SK-N-SH treated with all-trans-retinoic acid at 6 μM for 48 hours (cell line): ENCODE measurements around the gene COL19A1.

Experiments used
- ATAC-seq: fragments of 200-7000 bp; cut with Tn5 transposase; 3 replicates; pipeline ENCODE4 v1.9.1; 2020; ENCODE audit warnings: mild to moderate bottlenecking, moderate library complexity
- ARNTL ChIP-seq: fragments of 450-650 bp; formaldehyde crosslinking; IDR thresholded peaks from 2 replicates; pipeline ENCODE4 v1.5.0; 2020; ENCODE audit warnings: low read depth, mild to moderate bottlenecking, moderate library complexity, borderline replicate concordance
- BACH2 ChIP-seq: fragments of 250-450 bp; sonication (Bioruptor Pico); IDR thresholded peaks from 2 replicates; pipeline ENCODE4 v1.9.0; 2021; ENCODE audit warnings: mild to moderate bottlenecking, borderline replicate concordance
- CSDC2 ChIP-seq: fragments of 250-450 bp; sonication (Bioruptor Pico); IDR thresholded peaks from 2 replicates; pipeline ENCODE4 v1.5.0; 2020; ENCODE audit warnings: mild to moderate bottlenecking, moderate library complexity
- ESRRG ChIP-seq: fragments of 250-450 bp; sonication (Bioruptor Pico); IDR thresholded peaks from 2 replicates; pipeline ENCODE4 v1.6.1; 2021; ENCODE audit warnings: mild to moderate bottlenecking
- GLIS3 ChIP-seq: fragments of 250-450 bp; sonication (Bioruptor Pico); IDR thresholded peaks from 2 replicates; pipeline ENCODE4 v1.5.0; 2020; ENCODE audit warnings: mild to moderate bottlenecking, moderate library complexity
- OSR1 ChIP-seq: fragments of 250-450 bp; sonication (Bioruptor Pico); IDR thresholded peaks from 2 replicates; pipeline ENCODE4 v1.8.0; 2022; ENCODE audit warnings: moderate library complexity, mild to moderate bottlenecking, inconsistent platforms
- PATZ1 ChIP-seq: fragments of 250-450 bp; sonication (Bioruptor Pico); IDR thresholded peaks from 2 replicates; pipeline ENCODE4 v1.8.0; 2020; ENCODE audit warnings: mild to moderate bottlenecking, moderate library complexity, borderline replicate concordance
- PPARA ChIP-seq: fragments of 250-450 bp; sonication (Bioruptor Pico); IDR thresholded peaks from 2 replicates; pipeline ENCODE4 v1.5.0; 2020; ENCODE audit warnings: mild to moderate bottlenecking, borderline replicate concordance
- RARB ChIP-seq: fragments of 250-450 bp; sonication (Bioruptor Pico); IDR thresholded peaks from 2 replicates; pipeline ENCODE4 v1.8.0; 2021; ENCODE audit warnings: mild to moderate bottlenecking, moderate library complexity
- SNAI2 ChIP-seq: fragments of 250-450 bp; sonication (Bioruptor Pico); IDR thresholded peaks from 2 replicates; pipeline ENCODE4 v1.5.0; 2020; ENCODE audit warnings: mild to moderate bottlenecking, moderate library complexity
- TCF4 ChIP-seq: fragments of 250-450 bp; sonication (Bioruptor Pico); IDR thresholded peaks from 2 replicates; pipeline ENCODE4 v1.8.0; 2021; ENCODE audit warnings: mild to moderate bottlenecking, moderate library complexity, borderline replicate concordance
- TOX ChIP-seq: fragments of 250-450 bp; sonication (Bioruptor Pico); IDR thresholded peaks from 2 replicates; pipeline ENCODE4 v1.8.0; 2021; ENCODE audit warnings: mild to moderate bottlenecking, moderate library complexity, borderline replicate concordance
- TSHZ2 ChIP-seq: fragments of 250-450 bp; sonication (Bioruptor Pico); IDR thresholded peaks from 2 replicates; pipeline ENCODE4 v1.5.0; 2020; ENCODE audit warnings: mild to moderate bottlenecking, moderate library complexity
- ZC3H10 ChIP-seq: fragments of 250-450 bp; sonication (Bioruptor Pico); IDR thresholded peaks from 2 replicates; pipeline ENCODE4 v1.5.1; 2021; ENCODE audit warnings: mild to moderate bottlenecking, moderate library complexity
- ZFP3 ChIP-seq: fragments of 250-450 bp; sonication (Bioruptor Pico); IDR thresholded peaks from 2 replicates; pipeline ENCODE4 v1.5.0; 2020; ENCODE audit warnings: mild to moderate bottlenecking, moderate library complexity
- ZFP30 ChIP-seq: fragments of 450-650 bp; formaldehyde crosslinking; IDR thresholded peaks from 2 replicates; pipeline ENCODE4 v1.5.0; 2022; ENCODE audit warnings: mild to moderate bottlenecking, moderate library complexity
- ZNF565 ChIP-seq: fragments of 450-650 bp; formaldehyde crosslinking; conservative IDR thresholded peaks from 2 replicates; pipeline ENCODE4 v1.5.0; 2020; ENCODE audit warnings: low read depth, mild to moderate bottlenecking, moderate library complexity
- ZNF70 ChIP-seq: fragments of 450-650 bp; formaldehyde crosslinking; IDR thresholded peaks from 2 replicates; pipeline ENCODE4 v1.5.0; 2020; ENCODE audit warnings: mild to moderate bottlenecking, moderate library complexity
- ZNF8 ChIP-seq: fragments of 450-650 bp; formaldehyde crosslinking; IDR thresholded peaks from 2 replicates; pipeline ENCODE4 v1.5.0; 2020; ENCODE audit warnings: mild to moderate bottlenecking, moderate library complexity
- TF ChIP-seq, protein P1 (sequence below): fragments of 250-450 bp; sonication (Bioruptor Pico); IDR thresholded peaks from 2 replicates; pipeline ENCODE4 v1.5.1; 2021; ENCODE audit warnings: mild to moderate bottlenecking, moderate library complexity
- TF ChIP-seq, protein P2 (sequence below): fragments of 250-450 bp; sonication (Bioruptor Pico); IDR thresholded peaks from 2 replicates; pipeline ENCODE4 v1.8.0; 2021; ENCODE audit warnings: low read depth, mild to moderate bottlenecking, moderate library complexity, borderline replicate concordance

The COL19A1 gene

GRCh38 chr6:69818223-69818930 lies 48.0 kb upstream of the COL19A1 start:
- no peak for TF ChIP-seq TCF4
- TF ChIP-seq TOX (CRISPR knock-in tag): no peak
- TF ChIP-seq, protein P1, sequence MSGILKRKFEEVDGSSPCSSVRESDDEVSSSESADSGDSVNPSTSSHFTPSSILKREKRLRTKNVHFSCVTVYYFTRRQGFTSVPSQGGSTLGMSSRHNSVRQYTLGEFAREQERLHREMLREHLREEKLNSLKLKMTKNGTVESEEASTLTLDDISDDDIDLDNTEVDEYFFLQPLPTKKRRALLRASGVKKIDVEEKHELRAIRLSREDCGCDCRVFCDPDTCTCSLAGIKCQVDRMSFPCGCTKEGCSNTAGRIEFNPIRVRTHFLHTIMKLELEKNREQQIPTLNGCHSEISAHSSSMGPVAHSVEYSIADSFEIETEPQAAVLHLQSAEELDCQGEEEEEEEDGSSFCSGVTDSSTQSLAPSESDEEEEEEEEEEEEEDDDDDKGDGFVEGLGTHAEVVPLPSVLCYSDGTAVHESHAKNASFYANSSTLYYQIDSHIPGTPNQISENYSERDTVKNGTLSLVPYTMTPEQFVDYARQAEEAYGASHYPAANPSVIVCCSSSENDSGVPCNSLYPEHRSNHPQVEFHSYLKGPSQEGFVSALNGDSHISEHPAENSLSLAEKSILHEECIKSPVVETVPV (CRISPR knock-in tag): no peak
- TF ChIP-seq GLIS3 (CRISPR knock-in tag): no peak
- TF ChIP-seq, all 23 proteins: peak for 0
- ATAC-seq: no peak

GRCh38 chr6:69819138-69819537 lies 47.2 kb upstream of the COL19A1 start:
- no peak for TF ChIP-seq CSDC2 (CRISPR knock-in tag)
- no peak for TF ChIP-seq PPARA (CRISPR knock-in tag)
- TF ChIP-seq TOX (CRISPR knock-in tag): no peak
- TF ChIP-seq ESRRG (CRISPR knock-in tag): no peak
- TF ChIP-seq SNAI2 (CRISPR knock-in tag): no peak
- TF ChIP-seq PATZ1 (CRISPR knock-in tag): no peak
- TF ChIP-seq ZNF70 (CRISPR knock-in tag): no peak
- TF ChIP-seq, protein P1 (CRISPR knock-in tag): no peak
- TF ChIP-seq ZFP30 (CRISPR knock-in tag): no peak
- no peak for ATAC-seq

GRCh38 chr6:69820018-69820417 lies 46.3 kb upstream of the COL19A1 start:
- TF ChIP-seq ZNF565 (CRISPR knock-in tag): no peak
- no peak for TF ChIP-seq RARB (CRISPR knock-in tag)
- TF ChIP-seq GLIS3 (CRISPR knock-in tag): no peak
- TF ChIP-seq SNAI2 (CRISPR knock-in tag): no peak
- TF ChIP-seq TCF4: no peak
- TF ChIP-seq BACH2: no peak
- no peak for TF ChIP-seq ARNTL
- no peak for TF ChIP-seq ZFP3 (CRISPR knock-in tag)
- TF ChIP-seq, protein P1 (CRISPR knock-in tag): no peak
- no peak for TF ChIP-seq TSHZ2 (CRISPR knock-in tag)
- no peak for TF ChIP-seq PATZ1 (CRISPR knock-in tag)
- no peak for TF ChIP-seq CSDC2 (CRISPR knock-in tag)
- TF ChIP-seq ZFP30 (CRISPR knock-in tag): no peak
- TF ChIP-seq ZNF8: no peak
- TF ChIP-seq, protein P2, sequence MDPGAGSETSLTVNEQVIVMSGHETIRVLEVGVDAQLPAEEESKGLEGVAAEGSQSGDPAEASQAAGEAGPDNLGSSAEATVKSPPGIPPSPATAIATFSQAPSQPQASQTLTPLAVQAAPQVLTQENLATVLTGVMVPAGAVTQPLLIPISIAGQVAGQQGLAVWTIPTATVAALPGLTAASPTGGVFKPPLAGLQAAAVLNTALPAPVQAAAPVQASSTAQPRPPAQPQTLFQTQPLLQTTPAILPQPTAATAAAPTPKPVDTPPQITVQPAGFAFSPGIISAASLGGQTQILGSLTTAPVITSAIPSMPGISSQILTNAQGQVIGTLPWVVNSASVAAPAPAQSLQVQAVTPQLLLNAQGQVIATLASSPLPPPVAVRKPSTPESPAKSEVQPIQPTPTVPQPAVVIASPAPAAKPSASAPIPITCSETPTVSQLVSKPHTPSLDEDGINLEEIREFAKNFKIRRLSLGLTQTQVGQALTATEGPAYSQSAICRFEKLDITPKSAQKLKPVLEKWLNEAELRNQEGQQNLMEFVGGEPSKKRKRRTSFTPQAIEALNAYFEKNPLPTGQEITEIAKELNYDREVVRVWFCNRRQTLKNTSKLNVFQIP (CRISPR knock-in tag): no peak
- TF ChIP-seq OSR1 (CRISPR knock-in tag): no peak
- TF ChIP-seq ZNF70 (CRISPR knock-in tag): no peak
- no peak for TF ChIP-seq ZC3H10 (CRISPR knock-in tag)
- TF ChIP-seq ESRRG (CRISPR knock-in tag): no peak
- no peak for TF ChIP-seq TOX (CRISPR knock-in tag)
- ATAC-seq: no peak
